HG03521 (cell line): ENCODE measurements around the gene KITLG.
"Not testable (repeated sequence)": the region's sequence is repeated elsewhere in the genome, so short reads cannot be mapped to it uniquely, and the experiment has no call there.

Experiments
- ATAC-seq: cut with Tn5 transposase; IDR thresholded peaks from one replicate; pipeline ENCODE4 v1.9.1; 2021; ENCODE audit warnings: mild to moderate bottlenecking, moderate library complexity; ENCODE audit not compliant: unreplicated experiment

The KITLG gene

GRCh38 chr12:88496891-88497371 lies 83.3 kb downstream of the KITLG start:
- ATAC-seq = no peak

- no peak for ATAC-seq
These were observed 83.8 kb downstream of the KITLG start for GRCh38 chr12:88496429-88496828.

GRCh38 chr12:88495031-88495430 lies 85.2 kb downstream of the KITLG start:
- no peak for ATAC-seq

GRCh38 chr12:88494520-88494919 lies 85.8 kb downstream of the KITLG start:
- no peak for ATAC-seq

GRCh38 chr12:88493636-88494035 lies 86.6 kb downstream of the KITLG start:
- ATAC-seq = no peak

GRCh38 chr12:88490425-88490824 lies 89.8 kb downstream of the KITLG start:
- ATAC-seq = no peak

GRCh38 chr12:88472775-88473174 lies 107.5 kb downstream of the KITLG start:
- no peak for ATAC-seq

- no peak for ATAC-seq
These were observed 108.0 kb downstream of the KITLG start for GRCh38 chr12:88472248-88472647.

- no peak for ATAC-seq
These were observed 108.8 kb downstream of the KITLG start for GRCh38 chr12:88471331-88472045.

- ATAC-seq = no peak
These were observed 111.1 kb downstream of the KITLG start for GRCh38 chr12:88469154-88469553.

- no peak for ATAC-seq
These were observed 111.7 kb downstream of the KITLG start for GRCh38 chr12:88468581-88468980.

GRCh38 chr12:88466708-88467107 lies 113.6 kb downstream of the KITLG start:
- not testable (repeated sequence) for ATAC-seq

GRCh38 chr12:88458327-88458726 lies 121.9 kb downstream of the KITLG start:
- ATAC-seq = no peak

- no peak for ATAC-seq
These were observed 126.9 kb downstream of the KITLG start for GRCh38 chr12:88453323-88453722.

- no peak for ATAC-seq
These were observed 129.1 kb downstream of the KITLG start for GRCh38 chr12:88451205-88451604.

- no peak for ATAC-seq
These were observed 130.1 kb downstream of the KITLG start for GRCh38 chr12:88450136-88450535.

GRCh38 chr12:88448337-88448915 lies 131.8 kb downstream of the KITLG start:
- no peak for ATAC-seq

GRCh38 chr12:88445705-88446394 lies 134.4 kb downstream of the KITLG start:
- ATAC-seq = no peak

- no peak for ATAC-seq
These were observed 135.8 kb downstream of the KITLG start for GRCh38 chr12:88444481-88444880.
